ENCODE results near the gene SLC4A5.

DNA sequence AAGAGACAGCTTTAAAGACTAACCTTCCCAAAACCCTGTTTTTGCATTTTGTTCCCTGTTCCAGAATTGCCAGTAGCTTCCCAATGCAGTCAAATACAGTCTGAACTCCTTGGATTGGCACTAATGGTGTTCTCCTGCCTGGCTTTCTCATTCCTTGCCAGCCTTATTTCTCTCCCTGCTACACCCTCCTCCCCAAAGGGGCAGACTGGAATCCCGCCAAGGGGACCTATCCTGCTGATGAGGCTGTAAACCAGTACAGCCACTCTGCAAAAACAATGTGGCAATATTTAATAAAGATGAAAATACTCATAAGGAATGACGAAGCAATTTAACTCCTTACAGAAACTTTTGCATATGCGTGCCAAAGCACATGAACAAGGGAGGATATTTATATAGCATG is 4.5 kb upstream of the SLC4A5 start:
- TF ChIP-seq, protein P1, sequence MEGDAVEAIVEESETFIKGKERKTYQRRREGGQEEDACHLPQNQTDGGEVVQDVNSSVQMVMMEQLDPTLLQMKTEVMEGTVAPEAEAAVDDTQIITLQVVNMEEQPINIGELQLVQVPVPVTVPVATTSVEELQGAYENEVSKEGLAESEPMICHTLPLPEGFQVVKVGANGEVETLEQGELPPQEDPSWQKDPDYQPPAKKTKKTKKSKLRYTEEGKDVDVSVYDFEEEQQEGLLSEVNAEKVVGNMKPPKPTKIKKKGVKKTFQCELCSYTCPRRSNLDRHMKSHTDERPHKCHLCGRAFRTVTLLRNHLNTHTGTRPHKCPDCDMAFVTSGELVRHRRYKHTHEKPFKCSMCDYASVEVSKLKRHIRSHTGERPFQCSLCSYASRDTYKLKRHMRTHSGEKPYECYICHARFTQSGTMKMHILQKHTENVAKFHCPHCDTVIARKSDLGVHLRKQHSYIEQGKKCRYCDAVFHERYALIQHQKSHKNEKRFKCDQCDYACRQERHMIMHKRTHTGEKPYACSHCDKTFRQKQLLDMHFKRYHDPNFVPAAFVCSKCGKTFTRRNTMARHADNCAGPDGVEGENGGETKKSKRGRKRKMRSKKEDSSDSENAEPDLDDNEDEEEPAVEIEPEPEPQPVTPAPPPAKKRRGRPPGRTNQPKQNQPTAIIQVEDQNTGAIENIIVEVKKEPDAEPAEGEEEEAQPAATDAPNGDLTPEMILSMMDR (tag by site-specific recombination; IDR thresholded peaks at IDR 0.05), result no peak
- no peak for TF ChIP-seq REPIN1 (tag by site-specific recombination; IDR thresholded peaks at IDR 0.05; ENCODE audit: low read depth)

Measured in HEK293 (cell line).